Amygdala (tissue), 56 donors: ENCODE data around the gene MRPL43.
A peak's percentile ranks its signal among the peaks of the same experiment; 100 is the strongest.
"Not testable (repeated sequence)": the region's sequence is repeated elsewhere in the genome, so short reads cannot be mapped to it uniquely, and the experiment has no call there.

Experiments used
- DNase-seq, 56 donors: peaks; one replicate each; lab custom pipeline; 2025; lab: John Stamatoyannopoulos, UW

Gene MRPL43

DNA sequence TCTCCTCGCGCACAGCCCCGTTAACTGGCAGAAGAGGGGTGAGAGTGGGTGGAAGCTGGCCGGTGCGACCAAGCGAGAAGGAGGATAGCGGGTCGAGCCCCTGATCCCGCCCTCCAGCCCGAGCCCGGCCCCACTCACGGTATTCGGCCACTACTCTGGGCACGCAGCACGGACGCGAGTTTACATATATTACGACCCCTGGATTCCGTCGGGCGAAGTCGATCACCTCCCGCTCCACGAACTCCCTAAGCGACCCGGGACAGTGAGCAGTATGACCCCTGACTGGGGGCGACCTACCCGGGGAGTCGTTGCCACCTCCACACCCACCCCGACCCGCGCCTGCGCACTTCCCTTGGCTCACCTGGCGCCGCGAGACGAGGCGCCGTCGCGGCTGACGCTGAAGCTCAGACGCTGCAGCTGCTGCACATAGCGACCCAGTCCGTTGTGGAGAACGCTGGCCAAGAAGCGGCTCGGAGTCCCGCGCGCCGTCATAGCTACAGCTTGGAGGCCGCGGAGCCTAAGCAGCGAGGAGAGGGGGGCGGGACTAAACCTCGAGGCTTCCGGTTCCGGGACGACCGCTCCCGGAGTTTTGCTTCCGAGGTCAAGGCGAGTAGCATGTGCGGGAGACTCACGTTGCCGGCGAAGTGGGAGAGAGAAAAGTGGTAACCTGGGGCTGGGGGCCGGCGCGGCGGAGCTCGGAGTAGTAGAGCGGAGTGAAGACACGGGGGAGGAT, at the start of gene MRPL43, which contains the start of gene TWNK:
Gene MRPL43 (minus strand): TSS at position 546 of the 733 bp plus-strand sequence. CDS start 54 bp downstream, at position 492.
Gene TWNK (plus strand): TSS at position 592 of the 733 bp plus-strand sequence. CDS start 668 bp downstream, outside the sequence.
- peak; percentile 42 to 92 (median 80) for DNase-seq

DNA sequence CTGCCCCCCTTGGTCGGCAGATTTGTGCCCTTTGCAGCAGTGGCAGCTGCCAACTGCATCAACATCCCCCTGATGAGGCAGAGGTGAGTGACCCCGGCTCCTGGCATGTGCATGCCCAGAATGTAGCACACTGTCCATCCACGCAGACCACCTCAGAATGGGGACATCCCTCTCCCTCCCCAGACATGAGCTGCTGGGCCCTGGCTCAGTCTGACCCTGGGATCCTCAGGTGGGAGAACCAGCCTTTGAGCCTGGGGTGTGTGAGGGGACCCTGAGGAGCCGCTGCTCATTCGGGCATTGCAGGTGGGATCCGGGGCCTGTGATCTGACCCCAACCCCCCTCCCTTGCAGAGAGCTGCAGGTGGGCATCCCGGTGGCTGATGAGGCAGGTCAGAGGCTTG, 49.4 kb upstream of the MRPL43 start:
- no peak for DNase-seq

DNA sequence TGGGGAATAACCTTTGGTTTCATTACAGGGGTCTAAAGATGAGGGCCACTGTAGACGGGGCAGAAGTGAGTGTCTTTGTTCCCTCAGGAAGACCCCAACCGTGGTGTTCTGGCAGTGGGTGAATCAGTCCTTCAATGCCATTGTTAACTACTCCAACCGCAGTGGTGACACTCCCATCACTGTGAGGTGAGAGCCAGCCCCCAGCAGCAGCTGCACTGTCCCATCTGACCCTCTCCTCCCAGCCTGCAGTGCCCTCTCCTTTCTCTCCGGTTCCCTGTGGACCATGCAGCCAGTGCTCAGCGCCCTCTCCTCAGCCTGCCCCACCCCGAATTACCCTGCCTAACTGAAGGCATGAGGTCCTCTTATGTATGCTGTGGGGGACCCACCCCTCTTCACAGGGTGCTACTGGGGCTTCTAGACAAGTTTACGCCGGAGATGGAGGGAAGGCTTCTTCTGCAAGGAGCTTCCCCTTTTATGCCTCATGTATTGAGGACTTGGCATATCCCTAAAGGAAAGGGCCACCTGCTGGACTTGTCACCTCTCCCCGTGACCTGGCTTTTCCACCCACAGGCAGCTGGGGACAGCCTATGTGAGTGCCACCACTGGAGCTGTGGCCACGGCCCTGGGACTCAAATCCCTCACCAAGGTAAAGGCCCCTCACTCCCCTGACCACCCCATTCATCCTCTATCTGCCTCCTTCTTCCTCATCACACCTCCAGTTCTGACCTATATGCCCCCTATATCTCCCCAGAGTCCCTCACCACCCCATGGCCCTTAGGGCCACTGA, 48.8 kb upstream of the MRPL43 start:
- DNase-seq, result no peak

DNA sequence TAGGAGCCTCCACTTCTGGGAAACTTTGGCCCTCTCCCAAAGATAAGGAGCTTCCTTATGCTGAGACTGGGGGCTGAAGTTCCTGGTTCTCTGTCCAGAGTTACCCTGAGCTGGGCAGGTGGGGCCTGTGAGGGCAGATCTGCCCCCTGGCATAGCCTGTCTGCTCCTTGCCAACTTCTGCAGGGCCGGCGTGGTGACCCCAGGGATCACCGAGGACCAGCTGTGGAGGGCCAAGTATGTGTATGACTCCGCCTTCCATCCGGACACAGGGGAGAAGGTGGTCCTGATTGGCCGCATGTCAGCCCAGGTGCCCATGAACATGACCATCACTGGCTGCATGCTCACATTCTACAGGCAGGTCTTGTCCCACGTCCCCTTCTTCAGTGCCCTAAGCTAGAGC, 48.0 kb upstream of the MRPL43 start:
- DNase-seq, result no peak

- not testable (repeated sequence) for DNase-seq
Measured at GRCh38 chr10:101034404-101034803, 47.1 kb upstream of the MRPL43 start.

DNA sequence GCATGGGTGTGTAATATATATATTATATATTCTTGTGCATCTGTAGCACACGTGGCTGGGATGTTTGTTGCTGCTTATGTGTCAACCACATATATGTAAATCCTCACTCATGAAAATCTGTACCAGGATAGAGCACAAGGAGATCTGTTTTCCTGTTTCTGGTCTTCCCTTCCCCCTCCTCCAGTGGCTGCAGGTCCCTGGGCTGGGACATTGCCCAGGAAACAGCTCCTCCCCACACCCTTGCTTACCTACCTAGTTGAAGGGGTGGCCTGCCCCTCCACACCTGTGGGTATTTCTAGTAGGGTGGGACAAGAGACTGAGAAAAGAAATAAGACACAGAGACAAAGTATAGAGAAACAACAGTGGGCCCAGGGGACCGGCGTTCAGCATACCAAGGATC, 46.0 kb upstream of the MRPL43 start:
- no peak for DNase-seq

DNA sequence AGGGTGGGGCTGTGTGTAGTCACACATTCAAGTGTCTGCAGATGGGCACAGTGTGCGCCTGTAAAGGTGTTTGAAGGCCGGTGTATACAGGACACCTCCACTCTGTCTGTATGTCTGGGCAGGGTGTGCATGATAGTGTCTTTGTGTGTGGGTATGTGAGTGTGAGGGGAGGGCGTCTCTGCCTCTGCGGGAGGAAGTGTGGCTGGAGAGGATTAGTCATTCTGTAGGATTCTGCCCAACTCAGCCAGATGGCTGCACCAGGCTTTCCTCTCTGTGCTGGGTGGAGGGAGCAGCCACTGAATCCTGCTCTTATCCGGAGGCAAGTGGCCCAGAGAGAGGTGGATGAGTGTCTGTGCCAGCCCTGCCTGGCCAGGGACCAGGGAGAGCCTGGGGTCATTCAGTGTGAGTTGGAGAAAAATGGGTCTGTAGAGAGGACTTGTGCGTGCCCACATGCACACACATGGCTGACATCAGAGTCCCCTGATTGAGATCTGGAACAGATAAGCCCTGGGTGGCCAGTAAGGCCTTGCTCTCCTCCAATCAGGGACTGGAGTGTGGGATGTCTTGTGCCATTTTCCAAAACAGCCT, 45.4 kb upstream of the MRPL43 start:
- DNase-seq, result peak in 46 of 56 donors; percentile 37 to 86 (median 69)

GRCh38 chr10:101031796-101032636, 44.7 kb upstream of the MRPL43 start:
- DNase-seq, result peak; percentile 40 to 91 (median 78)

DNA sequence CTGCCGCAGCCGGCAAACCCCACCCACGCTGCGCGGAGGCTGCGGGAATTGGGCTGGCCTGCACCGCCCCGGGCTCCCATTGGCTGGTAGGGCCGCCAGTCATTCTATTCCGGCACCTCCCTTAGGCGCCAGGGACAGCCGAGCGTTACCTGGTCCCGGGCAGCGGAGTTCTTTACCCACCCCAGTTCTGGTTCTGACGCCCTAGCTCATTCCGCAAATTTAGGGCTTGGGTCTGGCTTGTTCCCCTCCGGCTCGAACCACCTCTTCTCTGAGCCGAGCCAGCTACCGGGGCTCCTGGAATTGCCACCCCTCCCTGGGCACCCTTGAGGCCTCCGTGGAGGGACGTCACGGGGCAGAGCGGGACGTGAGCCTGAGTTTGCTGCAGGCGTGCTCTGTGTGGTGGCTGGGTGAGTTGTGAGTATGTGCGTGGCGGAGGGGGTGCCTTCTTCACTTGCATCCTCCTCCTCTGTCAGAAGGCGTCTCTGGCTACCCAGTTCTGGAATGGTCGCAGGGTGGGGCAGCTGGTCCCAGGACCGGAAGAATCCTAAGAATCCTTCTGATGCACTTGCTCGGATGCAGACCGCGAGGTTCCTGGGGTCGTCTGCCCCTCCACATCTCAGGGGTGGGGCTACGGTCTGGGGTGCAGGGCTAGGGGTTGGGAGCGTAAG, 44.0 kb upstream of the MRPL43 start, which contains the start of the genes PDZD7 and SFXN3:
Gene PDZD7 (minus strand): TSS at position 2 of the 668 bp plus-strand sequence. CDS start 910 bp downstream, outside the sequence.
Gene SFXN3 (plus strand): TSS at position 107 of the 668 bp plus-strand sequence. CDS start 3,461 bp downstream, outside the sequence.
- DNase-seq, result peak; percentile 34 to 99 (median 90)

GRCh38 chr10:101030496-101031127, 43.3 kb upstream of the MRPL43 start:
- DNase-seq, result no peak

- DNase-seq, result no peak
Measured at GRCh38 chr10:101029520-101030295, 42.4 kb upstream of the MRPL43 start.

- no peak for DNase-seq
Measured at GRCh38 chr10:101028446-101029337, 41.4 kb upstream of the MRPL43 start.

DNA sequence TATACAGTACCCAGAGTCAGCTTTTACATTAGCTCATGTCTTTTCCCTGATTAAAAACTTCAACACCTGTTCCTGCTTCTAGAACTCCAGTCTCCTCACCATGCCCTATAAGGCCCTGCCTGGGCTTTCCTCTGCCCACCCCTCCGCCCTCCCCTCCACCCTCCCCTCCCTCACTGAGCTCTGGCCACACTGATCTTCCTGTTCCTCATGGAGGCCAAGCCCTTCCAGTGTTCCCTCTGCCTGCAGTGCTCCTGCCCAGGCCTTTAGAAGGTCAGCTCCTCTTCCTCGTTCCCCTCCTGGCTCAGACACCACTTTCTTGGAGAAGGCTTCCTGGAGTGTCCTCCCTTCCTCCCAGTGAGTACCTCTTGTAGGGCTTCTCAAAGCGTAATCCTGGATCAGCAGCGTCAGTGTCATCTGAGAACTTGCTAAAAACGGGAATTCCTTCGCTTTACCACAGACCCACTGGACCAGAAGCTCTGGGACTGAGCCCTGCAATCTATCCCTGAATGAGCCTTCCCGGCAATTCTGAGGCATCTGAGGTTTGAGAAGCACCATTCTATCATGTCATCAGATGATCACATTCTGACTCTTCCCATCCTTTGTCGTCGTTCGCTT, 39.9 kb upstream of the MRPL43 start:
- no peak for DNase-seq

- no peak for DNase-seq
Measured at GRCh38 chr10:101022967-101023705, 35.8 kb upstream of the MRPL43 start.

- DNase-seq, result no peak
Measured at GRCh38 chr10:101021692-101022251, 34.5 kb upstream of the MRPL43 start.

- no peak for DNase-seq
Measured at GRCh38 chr10:101021239-101021638, 33.9 kb upstream of the MRPL43 start.
